Measurements from ENCODE around the gene CFAP210. TPM values are rescaled to one million over a fixed set of nuclear protein-coding genes. Genes with fewer than 3 reads are reported as not detected.

CFAP210 gene
- polyA plus RNA-seq, 2 of the 4 experiments (the other 2 are of a cell fraction): 0.31 to 0.35 TPM

DNA sequence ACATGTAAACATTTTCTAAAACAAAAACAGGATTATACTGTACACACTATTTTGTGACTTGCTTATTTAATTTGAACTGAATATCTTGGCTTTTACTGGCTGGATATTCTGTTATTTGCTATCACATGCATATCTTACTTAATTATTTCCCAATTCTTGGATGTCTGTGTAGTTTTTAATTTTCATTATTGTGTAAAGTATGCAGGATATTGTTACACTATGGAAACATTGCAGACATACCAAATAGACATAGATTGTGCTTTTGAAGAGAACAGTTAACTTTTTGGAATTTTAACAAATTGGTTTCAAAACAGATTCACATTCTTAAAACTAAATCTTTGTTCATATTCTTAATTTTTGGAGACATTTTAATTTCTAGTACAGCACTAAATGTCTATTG is 2.2 kb upstream of the CFAP210 start:
- ChIA-PET CTCF (no interaction called here), POLR2A (no interaction called here)
- no peak for DNase-seq (ENCODE audit: low read depth in 1 of 2, low spot score in 1 of 2)
- no peak overlapping the region for H3K27ac ChIP-seq
- H3K4me3 ChIP-seq: no peak overlapping the region
- no peak for ATAC-seq
- no peak overlapping the region for H3K4me2 ChIP-seq
- FAIRE-seq: no peak
- H3K4me1 ChIP-seq: peaks cover 16% of the 10 kb centered on the region; the same call in 2 of the 3 replicates
- H3K9me3 ChIP-seq: no peaks in the 10 kb centered on the region
- TF ChIP-seq, protein P1, sequence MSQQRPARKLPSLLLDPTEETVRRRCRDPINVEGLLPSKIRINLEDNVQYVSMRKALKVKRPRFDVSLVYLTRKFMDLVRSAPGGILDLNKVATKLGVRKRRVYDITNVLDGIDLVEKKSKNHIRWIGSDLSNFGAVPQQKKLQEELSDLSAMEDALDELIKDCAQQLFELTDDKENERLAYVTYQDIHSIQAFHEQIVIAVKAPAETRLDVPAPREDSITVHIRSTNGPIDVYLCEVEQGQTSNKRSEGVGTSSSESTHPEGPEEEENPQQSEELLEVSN (IDR thresholded peaks at IDR 0.05; ENCODE audit: borderline replicate concordance, low read depth): no peak
- TF ChIP-seq, protein P2, sequence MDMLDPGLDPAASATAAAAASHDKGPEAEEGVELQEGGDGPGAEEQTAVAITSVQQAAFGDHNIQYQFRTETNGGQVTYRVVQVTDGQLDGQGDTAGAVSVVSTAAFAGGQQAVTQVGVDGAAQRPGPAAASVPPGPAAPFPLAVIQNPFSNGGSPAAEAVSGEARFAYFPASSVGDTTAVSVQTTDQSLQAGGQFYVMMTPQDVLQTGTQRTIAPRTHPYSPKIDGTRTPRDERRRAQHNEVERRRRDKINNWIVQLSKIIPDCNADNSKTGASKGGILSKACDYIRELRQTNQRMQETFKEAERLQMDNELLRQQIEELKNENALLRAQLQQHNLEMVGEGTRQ (IDR thresholded peaks at IDR 0.05): no peak
- TF ChIP-seq GATA3 (IDR thresholded peaks at IDR 0.05; ENCODE audit: borderline replicate concordance): no peak
- no peak for TF ChIP-seq SREBF2 (IDR thresholded peaks at IDR 0.05)
- no peak for TF ChIP-seq RCOR1 (IDR thresholded peaks at IDR 0.05; ENCODE audit: low read depth, low read length)
- TF ChIP-seq HDAC2 (IDR thresholded peaks at IDR 0.05): no peak
- TF ChIP-seq CBX2 (IDR thresholded peaks at IDR 0.05; ENCODE audit: borderline replicate concordance, low read depth): no peak
- no peak for TF ChIP-seq CBX8 (IDR thresholded peaks at IDR 0.05)
- TF ChIP-seq PHF8 (IDR thresholded peaks at IDR 0.05; ENCODE audit: borderline replicate concordance, low read depth): no peak
- TF ChIP-seq ZNF302 (CRISPR knock-in tag; IDR thresholded peaks at IDR 0.05): no peak
- TF ChIP-seq, protein P3, sequence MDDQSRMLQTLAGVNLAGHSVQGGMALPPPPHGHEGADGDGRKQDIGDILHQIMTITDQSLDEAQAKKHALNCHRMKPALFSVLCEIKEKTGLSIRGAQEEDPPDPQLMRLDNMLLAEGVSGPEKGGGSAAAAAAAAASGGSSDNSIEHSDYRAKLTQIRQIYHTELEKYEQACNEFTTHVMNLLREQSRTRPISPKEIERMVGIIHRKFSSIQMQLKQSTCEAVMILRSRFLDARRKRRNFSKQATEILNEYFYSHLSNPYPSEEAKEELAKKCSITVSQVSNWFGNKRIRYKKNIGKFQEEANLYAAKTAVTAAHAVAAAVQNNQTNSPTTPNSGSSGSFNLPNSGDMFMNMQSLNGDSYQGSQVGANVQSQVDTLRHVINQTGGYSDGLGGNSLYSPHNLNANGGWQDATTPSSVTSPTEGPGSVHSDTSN (IDR thresholded peaks at IDR 0.05): no peak
- no peak for TF ChIP-seq CEBPB (IDR thresholded peaks at IDR 0.05)
- TF ChIP-seq FOSL2 (IDR thresholded peaks at IDR 0.05): no peak
- no peak for TF ChIP-seq FOSL2 (CRISPR knock-in tag; IDR thresholded peaks at IDR 0.05)
- no peak for TF ChIP-seq ZC3H11A (IDR thresholded peaks at IDR 0.05)
- TF ChIP-seq KDM1A (IDR thresholded peaks at IDR 0.05; ENCODE audit: low read depth): no peak
- TF ChIP-seq, protein P4, sequence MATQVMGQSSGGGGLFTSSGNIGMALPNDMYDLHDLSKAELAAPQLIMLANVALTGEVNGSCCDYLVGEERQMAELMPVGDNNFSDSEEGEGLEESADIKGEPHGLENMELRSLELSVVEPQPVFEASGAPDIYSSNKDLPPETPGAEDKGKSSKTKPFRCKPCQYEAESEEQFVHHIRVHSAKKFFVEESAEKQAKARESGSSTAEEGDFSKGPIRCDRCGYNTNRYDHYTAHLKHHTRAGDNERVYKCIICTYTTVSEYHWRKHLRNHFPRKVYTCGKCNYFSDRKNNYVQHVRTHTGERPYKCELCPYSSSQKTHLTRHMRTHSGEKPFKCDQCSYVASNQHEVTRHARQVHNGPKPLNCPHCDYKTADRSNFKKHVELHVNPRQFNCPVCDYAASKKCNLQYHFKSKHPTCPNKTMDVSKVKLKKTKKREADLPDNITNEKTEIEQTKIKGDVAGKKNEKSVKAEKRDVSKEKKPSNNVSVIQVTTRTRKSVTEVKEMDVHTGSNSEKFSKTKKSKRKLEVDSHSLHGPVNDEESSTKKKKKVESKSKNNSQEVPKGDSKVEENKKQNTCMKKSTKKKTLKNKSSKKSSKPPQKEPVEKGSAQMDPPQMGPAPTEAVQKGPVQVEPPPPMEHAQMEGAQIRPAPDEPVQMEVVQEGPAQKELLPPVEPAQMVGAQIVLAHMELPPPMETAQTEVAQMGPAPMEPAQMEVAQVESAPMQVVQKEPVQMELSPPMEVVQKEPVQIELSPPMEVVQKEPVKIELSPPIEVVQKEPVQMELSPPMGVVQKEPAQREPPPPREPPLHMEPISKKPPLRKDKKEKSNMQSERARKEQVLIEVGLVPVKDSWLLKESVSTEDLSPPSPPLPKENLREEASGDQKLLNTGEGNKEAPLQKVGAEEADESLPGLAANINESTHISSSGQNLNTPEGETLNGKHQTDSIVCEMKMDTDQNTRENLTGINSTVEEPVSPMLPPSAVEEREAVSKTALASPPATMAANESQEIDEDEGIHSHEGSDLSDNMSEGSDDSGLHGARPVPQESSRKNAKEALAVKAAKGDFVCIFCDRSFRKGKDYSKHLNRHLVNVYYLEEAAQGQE (IDR thresholded peaks at IDR 0.05): no peak
- no peak for TF ChIP-seq CHD4 (IDR thresholded peaks at IDR 0.05; ENCODE audit: borderline replicate concordance)
- no peak for TF ChIP-seq POLR2AphosphoS2 (conservative IDR thresholded peaks at IDR 0.05; ENCODE audit: low read length)
- no peak for TF ChIP-seq MAZ (IDR thresholded peaks at IDR 0.05; ENCODE audit: borderline replicate concordance, low read depth, low read length)

DNA sequence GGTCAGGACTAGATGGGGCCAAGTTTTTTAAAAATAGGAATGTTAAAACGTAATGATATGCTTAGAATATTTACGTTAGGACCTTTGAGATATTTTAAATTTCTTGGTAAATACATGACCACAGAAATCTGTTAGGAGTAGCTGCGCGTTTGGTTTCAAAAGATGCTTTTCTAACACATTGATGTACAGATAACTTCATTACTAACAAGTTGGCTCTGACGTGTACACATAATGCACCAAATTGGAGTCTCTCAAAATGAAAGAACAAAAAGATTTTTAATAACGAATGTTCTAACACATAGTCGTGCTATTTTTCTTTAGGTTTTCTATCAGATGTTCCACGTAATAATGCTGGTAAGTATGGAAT is 672 bp upstream of the CFAP210 start:
- Histone ChIP-seq H3K4me1 (peaks cover 16% of the 10 kb centered on the region; the same call in 2 of the 3 replicates), H3K4me2 (peak overlapping the region; percentile 96), H3K9me3 (no peaks in the 10 kb centered on the region), H3K27ac (peak overlapping the region; percentile 89 to 90), H3K4me3 (peak overlapping the region; percentile 72)
- DNase-seq (ENCODE audit: low read depth in 1 of 2, low spot score in 1 of 2): no peak
- no peak for FAIRE-seq
- WGBS (ENCODE audit: missing lambda C conversion rate): 32% methylated on average over 8 of the region's 8 CpGs
- ATAC-seq: no peak
- POLR2A ChIA-PET: interaction anchor here (1.3 kb wide), 1 partner anchor 9 kb away, joined by 3 read pairs; no protein-coding TSS in a partner anchor
- CTCF ChIA-PET: interaction anchor here (1.6 kb wide), 1 partner anchor 10 kb away, joined by 5 read pairs; no protein-coding TSS in a partner anchor
- TF ChIP-seq CBX2 (IDR thresholded peaks at IDR 0.05; ENCODE audit: borderline replicate concordance, low read depth) (no peak), EHMT2 (IDR thresholded peaks at IDR 0.05; ENCODE audit: low read depth) (no peak), ZFP36 (IDR thresholded peaks at IDR 0.05; ENCODE audit: borderline replicate concordance, partially characterized antibody) (no peak), NFE2L2 (conservative IDR thresholded peaks at IDR 0.05; ENCODE audit: low read length) (no peak), RNF2 (IDR thresholded peaks at IDR 0.05; ENCODE audit: borderline replicate concordance, low read depth) (no peak), BHLHE40 (IDR thresholded peaks at IDR 0.05; ENCODE audit: low read depth, low read length) (no peak), KDM5A (IDR thresholded peaks at IDR 0.05) (no peak), RCOR1 (IDR thresholded peaks at IDR 0.05; ENCODE audit: low read depth, low read length) (no peak), EHF (CRISPR knock-in tag; IDR thresholded peaks at IDR 0.05) (no peak), PHF8 (IDR thresholded peaks at IDR 0.05; ENCODE audit: borderline replicate concordance, low read depth) (no peak), TFCP2L1 (CRISPR knock-in tag; IDR thresholded peaks at IDR 0.05) (no peak), CEBPB (IDR thresholded peaks at IDR 0.05) (no peak), ZC3H11A (IDR thresholded peaks at IDR 0.05) (no peak)
- TF ChIP-seq, protein P1 (IDR thresholded peaks at IDR 0.05; ENCODE audit: borderline replicate concordance, low read depth): no peak
- TF ChIP-seq, protein P4 (IDR thresholded peaks at IDR 0.05): no peak
